GM10266 (cell line): ENCODE data around the gene AQP6.

Experiments
- DNase-seq: peaks from one replicate; pipeline ENCODE4 v3.0.0; 2012; ENCODE audit errors: extremely low spot score
- CTCF ChIP-seq: IDR thresholded peaks from 2 replicates; pipeline ENCODE4 v1.5.1; 2012; ENCODE audit warnings: mild to moderate bottlenecking, low read depth; ENCODE audit not compliant: control insufficient read depth, insufficient read depth; ENCODE audit errors: missing control alignments

AQP6 gene

DNA sequence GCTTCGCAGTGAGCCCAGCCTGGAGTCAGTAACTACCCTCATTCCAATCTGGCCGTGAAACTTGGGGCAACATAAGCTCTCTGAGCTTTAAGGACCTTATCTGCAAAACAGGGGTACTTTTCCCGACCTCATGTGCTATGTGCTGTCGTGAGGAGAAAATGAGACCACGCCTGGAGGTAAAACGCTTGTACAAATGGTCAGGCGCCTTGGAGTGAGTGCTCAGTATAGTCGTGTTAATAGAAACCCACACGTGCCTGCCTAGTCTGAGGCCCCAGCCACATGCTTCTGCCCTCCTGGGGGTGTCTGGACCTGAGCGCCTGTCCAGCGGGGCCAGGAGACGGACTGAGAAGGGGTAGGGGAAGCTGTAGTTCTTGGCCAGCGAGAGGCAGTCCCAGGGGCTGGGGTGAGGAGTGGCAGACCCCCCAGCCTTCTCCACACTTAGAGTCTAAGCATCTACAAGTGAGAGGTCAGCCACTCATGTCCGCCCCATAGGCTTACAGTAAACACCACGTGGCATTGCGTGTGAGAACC is 6.2 kb upstream of the AQP6 start:
- no peak for DNase-seq
- peak; percentile 28 for TF ChIP-seq CTCF

- peak; percentile 91 for DNase-seq
- peak; percentile 99 for TF ChIP-seq CTCF
These were observed 5.5 kb upstream of the AQP6 start for GRCh38 chr12:49967042-49967776.

DNA sequence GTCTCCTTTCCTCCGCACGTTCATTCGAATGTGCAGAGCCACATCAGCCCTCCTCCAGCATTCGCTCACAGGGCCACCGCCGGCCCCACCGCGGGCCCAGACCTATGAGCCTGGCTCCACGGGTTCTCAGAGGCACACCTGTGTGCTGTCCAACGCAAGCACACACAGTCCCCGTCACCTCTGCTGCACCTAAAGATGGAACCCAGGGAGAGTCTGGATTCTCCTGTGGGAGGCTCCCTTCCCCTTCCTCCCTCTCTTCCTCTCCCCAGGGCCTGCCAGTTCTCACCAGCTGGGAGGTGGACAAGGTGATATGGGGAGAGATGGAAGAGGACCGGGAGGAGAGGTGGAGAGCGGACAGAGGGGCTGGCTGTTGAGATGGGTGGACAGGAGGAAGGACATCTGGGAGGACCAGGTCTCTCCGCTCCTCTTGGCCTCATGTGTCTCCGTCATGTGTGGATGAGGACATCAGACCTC is 4.9 kb upstream of the AQP6 start:
- no peak for TF ChIP-seq CTCF
- no peak for DNase-seq

- no peak for DNase-seq
- no peak for TF ChIP-seq CTCF
These were observed 4.3 kb upstream of the AQP6 start for GRCh38 chr12:49968471-49968870.

GRCh38 chr12:49969027-49969426 is 3.7 kb upstream of the AQP6 start:
- DNase-seq = no peak
- TF ChIP-seq CTCF = no peak

DNA sequence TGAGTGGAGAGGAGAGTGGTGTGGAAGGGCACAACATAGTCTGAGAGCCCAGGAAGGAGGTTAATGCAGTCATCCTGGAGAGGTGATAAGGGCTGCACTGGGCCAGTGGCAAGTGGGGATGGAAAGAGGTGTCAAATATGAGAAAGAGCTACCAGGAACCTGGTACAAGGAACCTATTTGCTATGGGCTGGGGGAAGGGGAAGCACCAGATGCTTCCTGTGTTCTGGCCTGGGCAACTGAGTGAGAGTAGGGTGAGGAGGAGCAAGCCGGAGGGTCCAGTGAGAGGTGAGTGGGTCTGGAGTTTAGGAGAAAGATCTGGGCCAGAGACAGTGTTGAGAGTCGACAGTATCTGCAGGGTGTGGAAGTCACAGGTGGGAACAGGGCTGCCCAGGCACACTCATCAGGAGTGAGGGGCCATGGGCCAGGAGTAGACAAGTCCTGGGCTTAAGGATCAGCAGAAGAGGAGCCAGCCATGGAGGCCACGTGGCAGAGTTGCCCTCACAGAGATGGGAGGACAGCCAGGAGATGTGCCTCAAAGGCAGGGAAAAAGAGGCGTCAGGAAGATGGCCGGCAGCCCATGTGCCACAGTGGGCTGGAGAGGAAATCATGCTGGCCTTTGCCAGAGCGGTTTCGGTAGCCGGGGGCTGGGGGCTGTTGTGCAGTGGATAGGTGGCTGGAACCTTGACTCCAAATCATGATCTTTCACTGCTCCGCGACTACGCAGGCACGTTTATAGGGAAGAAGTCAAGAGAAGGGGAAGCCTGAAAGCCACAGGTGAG is 2.9 kb upstream of the AQP6 start:
- no peak for TF ChIP-seq CTCF
- no peak for DNase-seq
